ENCODE results near the gene SIT1.

GRCh38 chr9:35657546-35658136, 6.9 kb upstream of the SIT1 start, which contains the start of gene RMRP:
- no peak for TF ChIP-seq ZNF302 (tag by site-specific recombination; IDR thresholded peaks at IDR 0.05; ENCODE audit: low read depth)
- TF ChIP-seq ZNF623 (tag by site-specific recombination; IDR thresholded peaks at IDR 0.05): 0 out of 2 replicates have a peak, but pooled peaks have one; percentile 28
- no peak for TF ChIP-seq ZNF510 (tag by site-specific recombination; IDR thresholded peaks at IDR 0.05; ENCODE audit: insufficient replicate concordance)
- no peak for TF ChIP-seq ZBTB44 (tag by site-specific recombination; IDR thresholded peaks at IDR 0.05)
- no peak for TF ChIP-seq ZFP3 (tag by site-specific recombination; IDR thresholded peaks at IDR 0.05; ENCODE audit: low read depth)
- TF ChIP-seq BCL11B (tag by site-specific recombination; IDR thresholded peaks at IDR 0.05; ENCODE audit: low read depth): peak; percentile 99
